VCaP (cell line): ENCODE measurements around the gene ROCK2.

Source experiments
- H3K27ac ChIP-seq: fragments of 450-650 bp; 2 replicates; pipeline ENCODE4 v1.5.1; 2017
- TF ChIP-seq, protein P1 (sequence below): fragments of 450-650 bp; conservative IDR thresholded peaks from 2 replicates; pipeline ENCODE4 v1.5.1; 2017; ENCODE audit warnings: mild to moderate bottlenecking, moderate library complexity

Gene ROCK2

DNA sequence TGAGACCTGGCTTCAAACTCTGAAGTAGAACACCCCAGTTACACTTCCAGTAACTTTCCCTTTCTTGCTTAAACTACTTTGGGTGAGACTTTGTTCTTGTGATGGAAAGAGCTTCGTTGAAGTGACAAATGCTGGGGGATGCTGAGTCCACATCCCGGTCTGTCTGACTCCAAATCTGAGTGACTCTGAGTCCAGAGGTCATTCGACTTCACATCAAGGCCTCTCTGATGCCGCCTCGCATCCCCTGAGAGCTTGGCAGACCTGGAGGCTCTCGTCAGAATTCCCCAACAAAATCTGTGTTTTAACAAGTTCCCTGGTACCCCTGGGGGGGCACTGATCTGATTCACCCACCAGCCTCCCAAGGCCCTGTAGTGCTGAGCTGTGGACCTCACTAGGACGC is 31.6 kb upstream of the ROCK2 start:
- H3K27ac ChIP-seq: no peak overlapping the region
- TF ChIP-seq, protein P1, sequence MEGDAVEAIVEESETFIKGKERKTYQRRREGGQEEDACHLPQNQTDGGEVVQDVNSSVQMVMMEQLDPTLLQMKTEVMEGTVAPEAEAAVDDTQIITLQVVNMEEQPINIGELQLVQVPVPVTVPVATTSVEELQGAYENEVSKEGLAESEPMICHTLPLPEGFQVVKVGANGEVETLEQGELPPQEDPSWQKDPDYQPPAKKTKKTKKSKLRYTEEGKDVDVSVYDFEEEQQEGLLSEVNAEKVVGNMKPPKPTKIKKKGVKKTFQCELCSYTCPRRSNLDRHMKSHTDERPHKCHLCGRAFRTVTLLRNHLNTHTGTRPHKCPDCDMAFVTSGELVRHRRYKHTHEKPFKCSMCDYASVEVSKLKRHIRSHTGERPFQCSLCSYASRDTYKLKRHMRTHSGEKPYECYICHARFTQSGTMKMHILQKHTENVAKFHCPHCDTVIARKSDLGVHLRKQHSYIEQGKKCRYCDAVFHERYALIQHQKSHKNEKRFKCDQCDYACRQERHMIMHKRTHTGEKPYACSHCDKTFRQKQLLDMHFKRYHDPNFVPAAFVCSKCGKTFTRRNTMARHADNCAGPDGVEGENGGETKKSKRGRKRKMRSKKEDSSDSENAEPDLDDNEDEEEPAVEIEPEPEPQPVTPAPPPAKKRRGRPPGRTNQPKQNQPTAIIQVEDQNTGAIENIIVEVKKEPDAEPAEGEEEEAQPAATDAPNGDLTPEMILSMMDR: no peak

DNA sequence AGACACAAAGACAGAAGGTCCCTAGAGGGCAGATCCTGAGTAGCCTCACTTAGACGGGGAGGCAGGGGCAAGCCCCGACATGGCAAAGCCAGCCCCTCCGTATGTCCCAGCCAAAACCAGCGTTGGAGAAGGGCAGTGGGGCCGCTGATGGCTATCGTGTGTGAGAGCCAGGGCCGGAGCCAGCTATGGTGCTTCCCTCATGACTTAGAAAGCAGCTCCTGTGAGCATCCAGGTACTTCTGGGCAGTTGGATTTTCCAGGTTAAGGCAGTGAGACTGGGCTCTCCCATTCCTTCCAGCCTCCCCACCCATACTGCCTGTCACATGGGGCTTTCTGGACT is 31.2 kb upstream of the ROCK2 start:
- TF ChIP-seq, protein P1: no peak
- no peak overlapping the region for H3K27ac ChIP-seq

DNA sequence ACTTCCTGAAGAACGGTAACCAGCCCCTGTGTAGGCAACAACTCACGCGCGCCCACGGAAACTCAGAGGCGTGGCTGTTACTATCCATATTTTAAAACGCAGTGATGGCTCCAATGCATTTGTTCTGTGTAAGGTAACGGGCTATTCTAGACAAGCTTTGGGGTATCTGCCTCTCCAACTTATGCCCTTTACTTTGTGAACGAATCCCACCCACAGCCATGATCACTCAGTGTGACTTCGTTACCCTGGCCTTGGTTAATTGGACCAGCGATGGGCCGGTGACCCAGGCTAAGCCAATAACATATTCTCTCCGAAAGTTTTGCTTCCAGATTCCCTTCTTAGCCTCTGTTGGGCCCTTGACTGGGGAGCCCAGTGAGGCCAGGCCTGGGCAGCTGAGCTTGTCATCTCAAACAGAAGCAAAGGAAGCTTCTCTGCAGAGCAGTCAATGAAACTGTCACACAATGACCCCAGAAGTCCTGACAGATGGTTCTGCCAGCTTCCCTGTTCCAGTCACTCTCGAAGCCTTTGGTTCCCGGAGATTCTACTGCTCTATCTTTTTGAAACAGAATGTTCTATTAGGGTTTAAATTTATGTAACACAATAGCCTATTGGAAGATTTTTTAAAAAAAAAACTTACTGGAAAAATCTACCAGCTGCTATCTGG is 30.7 kb upstream of the ROCK2 start:
- peak overlapping the region; percentile 59 for H3K27ac ChIP-seq
- TF ChIP-seq, protein P1: no peak

DNA sequence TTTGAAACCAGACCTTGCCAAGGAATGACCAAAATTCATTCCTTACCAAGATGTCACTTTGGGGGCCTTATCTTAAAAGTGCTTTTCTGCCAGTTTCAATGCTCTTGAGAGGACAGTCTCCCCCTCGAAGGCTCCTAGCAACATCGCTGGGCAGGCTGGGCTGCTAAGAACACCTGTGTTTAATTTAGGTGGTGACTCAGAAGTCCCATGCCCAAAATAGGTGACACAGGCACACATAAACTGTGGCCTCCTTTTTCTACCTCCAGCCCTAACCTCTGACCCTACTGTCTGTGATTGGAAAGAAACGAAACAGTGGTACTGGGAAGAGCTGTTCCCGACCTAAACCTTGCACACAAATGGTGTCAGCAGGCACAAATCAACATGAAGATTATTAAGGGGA is 28.7 kb upstream of the ROCK2 start:
- no peak overlapping the region; the same call in 1 of the 2 replicates for H3K27ac ChIP-seq

DNA sequence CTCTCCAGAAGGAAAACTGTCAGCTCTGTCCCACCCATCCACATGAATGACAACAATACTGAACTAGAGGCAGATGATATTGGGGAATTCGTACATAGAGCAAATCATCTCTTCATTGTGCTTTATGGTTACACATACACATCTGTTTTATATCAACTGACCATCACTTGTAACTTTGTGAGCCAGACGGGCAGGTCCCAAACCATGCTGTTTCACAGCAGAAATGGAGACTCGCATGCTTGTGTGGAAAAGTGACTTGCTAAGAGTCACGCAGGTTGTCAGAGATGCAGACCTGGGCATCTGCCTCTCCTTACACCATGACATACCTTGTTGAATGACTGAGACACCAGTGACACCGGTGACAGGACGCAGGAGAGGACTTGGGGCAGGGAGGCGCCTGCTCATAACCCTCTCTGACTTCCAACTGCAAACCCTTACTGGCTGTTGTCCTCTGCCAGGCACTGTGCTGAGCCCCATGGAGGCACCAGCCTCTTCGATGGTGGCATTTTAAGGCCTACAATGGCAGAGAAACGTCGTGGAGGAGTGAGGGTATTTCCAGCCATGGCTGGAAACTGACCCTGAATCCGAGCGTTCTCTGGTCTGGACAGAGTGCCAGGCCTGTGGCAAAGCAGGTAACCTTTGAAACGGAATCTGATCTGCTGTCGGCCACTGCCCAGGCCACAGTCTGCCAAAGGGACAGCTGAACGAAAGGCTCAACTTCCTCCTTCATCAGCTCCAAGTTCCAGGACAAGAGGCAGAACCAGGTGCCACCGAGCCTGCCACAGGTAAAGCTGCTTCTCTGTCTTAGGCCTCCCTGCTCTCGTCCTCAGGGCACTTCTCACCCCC is 26.9 kb upstream of the ROCK2 start:
- peak overlapping the region; percentile 39 for H3K27ac ChIP-seq
- TF ChIP-seq, protein P1: no peak

More for the DNA sequence above, 28.7 kb upstream of the ROCK2 start:
- TF ChIP-seq, protein P1: no peak

DNA sequence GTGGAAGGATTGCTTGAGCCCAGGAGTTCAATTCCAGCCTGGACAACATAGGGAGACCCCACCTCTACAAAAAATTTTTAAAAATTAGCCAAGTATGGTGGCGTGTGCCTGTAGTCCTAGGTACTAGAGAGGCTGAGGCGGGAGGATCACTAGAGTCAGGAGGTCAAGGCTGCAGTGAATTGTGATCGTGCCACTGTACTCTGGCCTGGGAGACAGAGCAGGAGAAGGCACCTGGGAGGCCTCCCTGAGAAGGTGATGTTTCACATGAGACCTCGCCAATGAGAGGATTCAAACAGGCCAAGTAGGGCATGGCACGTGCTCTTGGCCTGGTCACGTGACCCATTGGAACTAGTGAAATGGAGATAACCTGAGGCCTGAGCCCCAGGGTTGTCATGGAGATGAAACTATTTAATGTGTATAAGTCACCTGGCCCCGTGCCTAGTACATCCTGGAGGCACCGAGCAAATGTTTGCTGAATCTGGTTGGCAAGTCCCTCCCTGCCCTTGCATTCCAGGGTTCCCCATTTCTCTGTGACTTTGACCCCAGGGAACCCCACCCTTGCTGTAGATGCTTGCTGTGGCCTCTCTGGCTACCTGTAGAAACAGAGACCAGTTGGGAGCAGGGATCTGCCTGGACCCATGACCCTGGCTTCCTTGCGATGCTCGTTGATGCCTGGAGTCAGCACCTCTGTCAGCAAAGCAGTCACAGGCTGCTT is 26.1 kb upstream of the ROCK2 start:
- TF ChIP-seq, protein P1: no peak
- peak overlapping the region; percentile 39 for H3K27ac ChIP-seq

DNA sequence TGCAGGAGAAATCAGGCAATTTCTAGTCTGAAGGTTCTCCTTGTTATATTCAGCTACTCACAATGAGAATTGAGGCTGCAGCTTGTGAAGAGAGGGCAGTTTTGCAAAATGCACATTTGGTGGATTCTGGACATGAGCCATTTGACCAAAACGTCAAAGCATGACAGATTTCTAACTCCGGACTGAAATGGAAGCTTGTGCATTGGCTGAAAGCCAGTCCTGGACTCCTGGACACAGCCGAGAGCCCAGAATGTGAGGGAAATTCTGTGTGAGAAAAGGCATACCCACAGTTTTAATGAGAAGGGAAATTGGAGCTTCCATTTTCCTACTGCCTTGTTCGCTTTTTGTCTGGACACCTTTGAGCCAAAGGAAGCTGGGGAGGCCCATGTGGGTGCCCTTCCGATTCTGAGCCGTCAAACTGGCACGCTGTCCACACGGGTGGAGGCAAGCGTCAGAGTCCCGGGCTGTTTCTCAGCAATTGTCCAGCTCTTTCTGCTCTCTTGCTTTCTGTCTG is 23.7 kb upstream of the ROCK2 start:
- no peak overlapping the region for H3K27ac ChIP-seq
- TF ChIP-seq, protein P1: no peak
